Measurements from ENCODE around the gene PTPRK.
"Not testable (repeated sequence)": the region's sequence is repeated elsewhere in the genome, so short reads cannot be mapped to it uniquely, and the experiment has no call there.

The PTPRK gene

DNA sequence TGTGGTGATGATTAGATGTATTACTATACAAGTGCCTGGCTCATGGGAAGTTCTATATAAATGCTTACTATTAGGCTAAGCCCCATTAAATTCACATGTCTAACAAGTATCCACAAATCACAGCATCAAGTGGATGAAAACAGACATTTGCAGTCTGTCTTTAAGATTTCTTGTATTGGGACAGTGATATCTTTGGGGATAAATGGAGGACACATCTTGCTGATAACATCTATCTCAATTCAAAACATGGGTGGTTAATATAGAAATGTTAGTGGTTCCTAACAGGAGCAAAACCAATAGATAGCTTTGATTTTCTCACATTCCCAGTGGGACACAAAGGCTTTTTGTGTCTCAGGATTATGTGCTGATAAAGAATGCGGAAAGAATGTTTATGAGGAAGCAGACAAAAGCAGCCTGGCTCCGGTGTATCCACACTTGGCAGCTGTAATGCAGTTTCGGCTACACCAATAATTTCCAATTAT, 29.3 kb downstream of the PTPRK start:
- no peak for DNase-seq (ENCODE audit: low read depth in 2 of 2)

DNA sequence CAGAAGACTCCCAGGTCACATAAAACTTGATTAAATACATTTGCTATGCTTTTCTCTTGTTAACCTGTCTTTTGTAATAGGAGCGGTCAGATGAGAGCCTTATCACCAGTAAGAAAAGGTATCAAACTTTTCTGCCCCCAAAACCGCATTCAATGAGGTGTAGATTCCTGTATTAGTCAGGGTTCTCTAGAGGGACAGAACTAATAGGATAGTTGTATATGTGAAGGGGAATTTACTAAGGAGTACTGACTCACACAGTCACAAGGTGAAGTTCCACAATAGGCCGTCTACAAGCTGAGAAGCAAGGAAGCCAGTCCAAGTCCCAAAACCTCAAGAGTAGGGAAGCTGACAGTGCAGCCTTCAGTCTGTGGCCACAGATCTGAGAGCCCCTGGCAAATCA, 32.7 kb downstream of the PTPRK start:
- DNase-seq (ENCODE audit: low read depth in 2 of 2), result no peak

DNA sequence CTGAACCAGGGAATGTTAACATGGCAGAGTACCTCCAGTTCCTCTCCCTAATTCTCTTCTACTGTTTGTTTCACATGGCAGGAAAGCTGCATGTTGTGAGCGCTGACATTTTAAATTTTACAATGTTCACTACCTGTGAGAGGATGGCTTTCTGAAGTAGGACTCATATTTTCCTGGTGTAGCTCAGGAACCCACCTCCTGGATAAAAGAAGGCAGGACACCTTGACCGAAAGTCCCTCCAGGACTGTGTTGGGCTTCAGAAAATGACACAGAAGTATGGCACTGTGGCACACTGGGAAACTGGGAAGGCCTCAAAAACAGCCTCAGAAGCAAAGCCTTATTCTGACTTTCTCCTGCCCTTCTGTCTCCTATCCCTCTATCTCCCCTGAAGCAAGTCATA, 33.3 kb downstream of the PTPRK start:
- DNase-seq (ENCODE audit: low read depth in 2 of 2), result no peak

DNA sequence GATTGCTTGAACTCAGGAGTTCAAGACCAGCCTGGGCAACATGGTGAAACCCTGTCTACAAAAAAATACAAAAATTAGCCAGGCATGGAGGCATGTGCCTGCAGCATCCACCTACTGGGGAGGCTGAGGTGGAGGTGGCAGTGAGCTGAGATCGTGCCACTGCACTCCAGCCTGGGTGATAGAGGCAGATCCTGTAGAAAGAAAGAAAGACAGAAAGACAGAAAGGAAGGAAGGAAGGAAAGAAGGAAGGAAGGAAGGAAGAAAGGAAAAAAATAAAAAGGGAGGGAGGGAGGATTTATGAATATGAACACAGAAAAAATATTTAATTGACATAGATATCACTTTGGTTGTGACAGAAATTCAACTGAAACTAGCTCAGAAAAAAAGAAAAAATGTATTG, 33.8 kb downstream of the PTPRK start:
- not testable (repeated sequence) for DNase-seq (ENCODE audit: low read depth in 2 of 2)

DNA sequence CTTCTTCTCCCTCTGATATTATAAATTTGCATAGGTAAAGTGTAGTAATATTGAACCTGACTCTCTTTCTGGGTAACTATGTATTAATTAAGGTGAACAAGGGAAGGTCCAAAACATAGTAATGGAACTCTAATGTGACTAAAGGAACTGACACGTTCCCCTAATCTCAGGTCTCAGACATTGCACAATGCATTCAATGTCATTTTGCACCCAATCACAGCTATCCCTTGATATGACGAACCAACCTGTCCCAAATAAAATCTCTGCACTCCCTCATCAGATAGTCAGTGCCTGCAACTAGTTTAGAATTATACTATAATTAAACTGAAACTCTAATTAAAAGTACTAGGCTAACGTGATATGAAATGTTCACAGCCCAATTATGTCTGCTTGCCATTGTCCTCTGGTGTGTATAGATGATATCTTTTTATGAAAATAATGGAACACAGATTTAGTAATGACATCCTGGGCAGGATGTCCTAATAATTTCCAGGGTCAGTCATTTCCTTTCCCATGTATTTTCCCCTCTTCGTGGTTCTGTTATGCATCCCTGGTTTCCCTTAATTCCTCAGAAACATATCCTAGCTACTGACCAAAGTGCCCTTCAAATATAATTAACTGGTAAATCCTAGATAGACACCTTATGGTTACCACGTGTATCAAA, 36.8 kb downstream of the PTPRK start:
- DNase-seq (ENCODE audit: low read depth in 2 of 2), result no peak

DNA sequence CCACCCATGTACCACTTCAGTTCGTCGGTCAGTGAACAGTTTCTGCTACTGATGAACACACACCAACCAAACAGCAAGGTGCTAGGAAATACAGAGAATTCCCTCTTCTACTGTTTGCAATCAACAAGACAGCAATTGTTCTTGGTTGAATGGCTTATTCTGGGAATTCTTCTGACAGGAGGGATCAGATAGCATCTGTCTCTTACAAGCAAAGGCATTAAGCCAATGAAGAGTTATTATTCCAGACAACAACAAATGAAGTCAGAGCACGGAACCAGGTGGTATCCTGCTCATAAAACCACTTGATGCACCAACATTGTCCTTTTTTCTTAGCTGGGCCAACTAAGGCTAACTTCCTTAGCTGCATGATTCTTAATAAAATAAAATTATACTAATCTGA, 37.8 kb downstream of the PTPRK start:
- no peak for DNase-seq (ENCODE audit: low read depth in 2 of 2)

DNA sequence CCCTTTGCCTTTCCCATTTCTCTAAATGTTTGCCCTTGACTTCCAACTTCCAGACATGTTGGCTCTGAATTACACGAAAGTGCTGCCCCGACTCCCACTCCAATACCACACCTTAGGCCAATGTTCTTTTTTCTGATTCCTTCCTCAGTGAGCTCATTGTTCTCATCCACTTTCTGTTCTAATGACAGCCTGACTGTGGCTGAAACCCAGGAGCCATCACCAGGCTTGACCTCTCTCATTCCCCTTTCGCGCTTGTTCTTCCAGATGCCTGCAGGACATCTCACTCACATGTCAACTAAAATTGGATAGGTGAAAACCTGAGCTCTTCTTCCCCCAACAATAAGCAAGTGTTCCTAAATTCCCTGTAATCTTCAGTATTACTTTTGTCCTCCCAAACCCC, 40.4 kb downstream of the PTPRK start:
- no peak for DNase-seq (ENCODE audit: low read depth in 2 of 2)

DNA sequence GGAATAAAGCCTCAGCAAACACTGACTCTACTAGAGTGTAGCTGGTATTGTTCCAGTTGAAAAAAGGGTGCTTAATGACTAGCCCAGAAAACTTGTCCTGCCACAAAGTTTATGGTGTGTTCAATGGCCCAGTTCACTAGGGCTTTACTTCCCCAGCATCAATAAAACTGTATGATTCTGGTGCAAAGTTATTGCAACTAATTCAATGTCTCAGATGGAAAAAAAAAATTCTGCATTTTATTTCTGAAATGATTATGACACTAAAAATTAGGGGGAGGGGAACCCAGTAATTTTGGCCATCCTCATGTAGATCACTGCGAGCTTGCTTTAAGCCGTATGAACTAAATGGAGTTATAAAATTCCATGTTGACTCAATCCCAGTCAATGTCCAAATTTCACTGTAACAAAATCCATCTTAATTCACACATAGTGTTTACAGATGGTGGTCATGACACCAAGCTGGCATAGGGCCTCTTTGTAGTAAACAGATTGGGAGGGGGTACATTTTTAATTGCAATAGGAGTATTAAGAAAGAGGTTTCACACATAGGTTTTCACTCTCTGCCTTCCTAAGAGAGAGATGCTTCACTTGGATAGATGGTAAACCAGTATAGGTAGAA, 41.2 kb downstream of the PTPRK start:
- DNase-seq (ENCODE audit: low read depth in 2 of 2), result no peak

DNA sequence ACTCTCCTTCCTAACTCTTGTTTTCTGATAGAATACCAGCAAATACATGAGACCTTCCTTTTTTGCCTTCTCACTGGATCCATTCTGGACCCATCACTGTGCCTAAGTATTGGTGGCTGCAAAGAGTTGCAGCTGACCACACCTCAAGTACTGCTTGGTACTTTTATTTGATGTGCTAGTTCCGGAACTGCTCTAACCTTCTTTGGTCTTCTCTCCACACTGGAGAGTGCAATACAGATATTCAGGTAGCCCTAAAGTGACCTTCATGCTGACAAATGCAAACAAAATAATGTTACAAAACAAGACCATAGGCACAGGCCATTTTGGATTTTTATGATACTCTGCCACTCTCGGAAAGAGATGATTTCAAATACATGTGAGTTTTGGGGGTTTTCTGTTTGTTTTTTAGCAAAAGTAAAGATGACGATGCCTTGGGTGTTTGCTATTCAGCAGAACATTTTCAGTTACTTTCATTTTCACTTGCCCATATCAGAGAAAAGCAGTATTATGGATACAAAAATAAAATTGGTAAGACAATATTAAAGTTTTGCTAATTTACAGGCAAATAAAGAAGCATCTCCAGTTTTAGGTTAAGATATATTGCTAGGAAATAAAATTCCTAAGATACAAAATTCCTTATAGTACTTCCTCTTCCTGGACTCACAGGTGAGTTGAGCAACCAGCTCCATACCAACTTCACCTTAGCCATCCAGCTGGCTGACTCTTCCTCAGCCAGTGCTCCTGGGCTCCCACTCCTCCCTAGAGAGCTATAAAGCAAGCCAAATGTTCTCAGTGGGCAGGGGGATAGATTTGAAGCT, 42.0 kb downstream of the PTPRK start:
- DNase-seq (ENCODE audit: low read depth in 2 of 2), result no peak

DNA sequence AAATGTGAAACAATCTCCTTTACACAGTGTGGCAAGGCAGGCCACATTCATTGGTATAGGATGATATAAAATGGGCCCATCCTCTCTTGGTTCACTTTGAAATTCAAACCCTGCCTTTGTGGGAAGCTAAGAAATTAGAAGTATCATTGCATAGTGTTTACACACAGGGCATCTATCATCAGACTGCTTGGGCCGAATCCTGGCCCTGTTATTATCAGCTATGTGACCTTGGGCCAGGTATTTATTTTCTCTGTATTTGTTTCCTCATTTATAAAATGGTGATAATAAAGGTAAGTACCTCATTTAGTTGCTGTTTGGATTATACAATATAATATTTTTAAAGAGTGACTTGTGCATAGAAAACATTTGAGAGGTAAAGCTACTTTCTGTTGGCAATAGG, 45.5 kb downstream of the PTPRK start:
- no peak for DNase-seq (ENCODE audit: low read depth in 2 of 2)

DNA sequence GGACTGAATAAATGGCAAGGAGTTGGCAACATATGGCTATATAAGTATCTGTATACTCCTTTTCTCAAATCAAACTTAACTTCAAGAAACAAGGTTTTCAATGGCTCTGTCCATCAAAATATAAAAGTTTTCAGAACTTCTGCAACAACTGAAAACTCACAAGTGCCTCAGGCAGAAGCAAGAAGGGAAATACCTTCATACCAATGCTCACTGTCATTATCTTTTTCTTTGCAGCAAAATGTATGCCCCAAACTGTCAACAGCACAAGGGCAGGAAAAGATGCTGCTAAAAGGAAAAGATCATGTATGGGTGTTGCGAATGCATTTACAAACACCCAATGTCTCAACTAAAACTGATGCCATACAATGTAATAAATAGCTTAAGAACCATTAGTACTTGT, 45.9 kb downstream of the PTPRK start:
- DNase-seq (ENCODE audit: low read depth in 2 of 2), result no peak

DNA sequence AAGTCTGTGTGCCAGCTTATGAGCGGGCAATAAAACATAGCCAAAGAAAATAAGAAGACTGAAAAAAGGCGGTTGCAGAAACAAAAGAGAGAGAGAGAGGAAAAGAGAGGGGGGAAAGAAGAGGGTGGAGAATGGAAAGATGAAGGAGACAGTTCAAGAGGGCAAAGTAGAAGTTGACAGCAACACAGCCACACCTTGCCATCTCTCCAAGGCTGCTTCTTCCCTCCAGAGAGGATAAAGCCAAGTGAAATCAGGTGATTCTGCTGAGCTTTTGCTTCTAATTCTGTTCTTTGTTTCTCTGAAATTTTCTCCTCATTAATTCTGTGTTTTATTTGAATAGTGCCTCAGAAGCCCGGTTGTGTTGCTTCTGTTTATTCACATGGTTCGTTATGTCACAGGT, 48.5 kb downstream of the PTPRK start:
- no peak for DNase-seq (ENCODE audit: low read depth in 2 of 2)

DNA sequence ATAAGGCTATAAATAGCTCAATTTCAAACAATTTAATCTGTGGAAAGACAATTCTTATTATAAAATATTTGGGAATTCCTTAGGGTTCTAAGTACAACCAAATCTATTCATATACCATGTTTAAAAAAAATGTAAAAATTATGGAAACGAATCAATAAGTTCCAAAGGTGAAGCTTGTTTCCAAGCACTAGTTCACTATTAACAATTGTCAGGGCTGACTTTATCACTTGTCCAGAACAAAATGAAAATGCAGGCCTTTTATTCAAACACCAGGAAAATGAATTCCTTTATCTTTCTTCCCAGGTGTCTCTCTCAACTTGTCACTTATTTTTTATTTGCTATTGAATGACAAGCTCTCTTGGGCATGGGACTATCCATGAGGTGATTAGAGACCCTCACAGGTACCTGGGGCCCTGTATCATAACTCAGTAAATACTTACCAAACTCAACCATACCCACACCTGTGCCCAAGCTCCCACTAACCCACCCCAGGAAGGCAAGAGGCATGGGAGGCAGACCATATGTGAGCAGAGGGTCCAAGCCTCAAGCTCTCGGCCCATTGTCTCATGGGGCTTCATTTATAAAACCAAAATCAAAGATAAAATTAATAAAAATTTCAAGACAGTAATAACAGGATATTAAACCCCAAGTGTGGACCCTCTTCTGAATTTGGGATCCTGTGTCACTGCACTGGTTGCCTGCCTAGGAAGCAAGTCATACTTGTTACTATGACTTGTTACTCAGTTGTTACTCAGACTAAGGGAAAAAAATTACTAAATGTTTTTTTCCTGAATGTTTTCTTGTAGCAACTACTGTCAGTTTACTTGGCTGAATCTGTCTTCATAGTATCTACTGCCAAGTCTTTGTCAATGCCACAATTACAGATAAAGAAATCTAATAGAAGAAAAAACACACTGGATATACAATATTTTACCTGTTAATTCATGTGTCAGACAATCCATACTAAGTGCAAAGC, 54.7 kb downstream of the PTPRK start:
- DNase-seq (ENCODE audit: low read depth in 2 of 2), result no peak

DNA sequence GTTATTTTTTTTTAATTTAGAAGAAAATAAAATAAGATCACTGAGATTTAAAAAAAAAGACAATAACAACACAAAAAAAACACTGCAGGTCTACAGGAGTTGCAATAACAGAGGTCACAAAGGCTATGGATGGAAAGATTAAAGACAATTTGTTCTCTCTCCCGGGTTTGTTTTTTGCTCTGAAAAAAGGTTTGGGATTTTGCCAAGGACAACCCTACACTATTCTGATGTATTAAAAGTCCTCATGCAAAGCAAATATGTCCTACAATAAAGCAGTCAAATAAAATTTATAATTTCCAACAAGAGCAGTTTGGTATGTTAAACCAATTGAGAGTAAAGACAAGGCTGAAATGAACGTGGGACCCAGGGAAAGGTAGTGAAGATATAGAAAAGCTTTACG, 55.6 kb downstream of the PTPRK start:
- no peak for DNase-seq (ENCODE audit: low read depth in 2 of 2)

DNA sequence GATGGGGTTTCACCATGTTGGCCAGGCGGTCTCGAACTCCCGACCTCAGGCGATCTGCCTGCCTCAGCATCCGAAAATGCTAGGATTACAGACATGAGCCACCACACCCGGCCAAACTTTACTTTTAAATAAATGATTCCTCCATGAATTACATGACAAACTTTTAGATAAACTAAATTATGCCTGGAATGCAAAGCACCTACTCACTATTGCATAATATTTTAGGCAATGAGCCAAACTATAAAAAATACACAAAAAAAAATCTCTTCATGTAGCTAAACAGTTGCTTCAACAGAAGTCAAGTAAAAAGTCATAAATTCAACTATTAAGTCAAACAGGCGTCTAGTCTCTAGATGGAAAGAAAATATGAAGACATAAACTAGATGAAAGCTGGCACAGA, 56.5 kb downstream of the PTPRK start:
- DNase-seq (ENCODE audit: low read depth in 2 of 2), result no peak

DNA sequence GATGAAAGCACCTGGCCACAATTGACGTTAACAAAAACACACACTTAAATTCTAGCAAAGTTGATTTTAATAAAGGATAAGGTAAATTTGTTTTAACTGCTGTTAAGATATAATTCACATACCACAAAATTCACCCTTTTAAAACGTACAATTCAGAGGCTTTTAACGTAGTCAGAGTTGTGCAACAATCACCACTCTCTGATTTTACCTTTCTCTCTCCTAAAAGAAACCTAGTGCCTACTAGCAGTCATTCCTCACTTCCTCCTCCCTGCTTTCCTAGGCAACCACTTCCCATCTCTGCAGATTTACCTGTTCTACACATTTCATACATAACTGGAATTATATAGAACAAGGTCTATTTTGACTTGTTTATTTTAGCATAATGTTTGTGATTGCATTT, 58.9 kb downstream of the PTPRK start:
- no peak for DNase-seq (ENCODE audit: low read depth in 2 of 2)

DNA sequence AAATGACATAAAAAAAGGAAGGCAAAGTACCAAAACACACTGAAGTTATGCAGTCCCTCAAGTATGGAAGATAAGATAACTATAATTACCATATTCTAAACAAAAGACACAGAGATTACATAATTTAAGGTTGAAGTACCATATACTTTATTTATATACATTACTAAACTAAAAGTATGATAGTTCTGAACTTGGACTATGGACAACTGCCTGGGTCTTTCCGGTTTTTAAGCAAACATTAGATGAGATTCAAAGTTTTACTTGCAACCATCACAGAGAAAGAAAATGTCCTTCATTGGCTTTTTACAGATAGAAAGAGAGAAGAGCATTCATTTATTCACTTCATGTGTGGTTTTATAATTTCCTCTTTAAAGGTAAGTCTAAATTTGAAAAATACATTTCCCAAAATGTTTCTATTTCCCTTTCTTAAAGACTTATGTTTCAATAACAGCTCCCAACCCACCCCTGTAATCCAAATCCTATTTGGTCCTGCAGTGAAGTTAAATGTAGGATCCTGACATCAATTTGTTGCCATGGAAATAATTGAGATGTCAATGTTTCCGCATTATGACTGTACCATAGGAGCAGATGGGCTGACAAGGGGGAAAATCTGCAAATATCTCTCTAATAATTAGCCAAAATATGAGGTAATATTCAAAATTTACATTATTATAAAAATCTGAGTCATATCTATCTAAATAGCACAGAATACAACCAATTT, 63.7 kb downstream of the PTPRK start:
- no peak for DNase-seq (ENCODE audit: low read depth in 2 of 2)

DNA sequence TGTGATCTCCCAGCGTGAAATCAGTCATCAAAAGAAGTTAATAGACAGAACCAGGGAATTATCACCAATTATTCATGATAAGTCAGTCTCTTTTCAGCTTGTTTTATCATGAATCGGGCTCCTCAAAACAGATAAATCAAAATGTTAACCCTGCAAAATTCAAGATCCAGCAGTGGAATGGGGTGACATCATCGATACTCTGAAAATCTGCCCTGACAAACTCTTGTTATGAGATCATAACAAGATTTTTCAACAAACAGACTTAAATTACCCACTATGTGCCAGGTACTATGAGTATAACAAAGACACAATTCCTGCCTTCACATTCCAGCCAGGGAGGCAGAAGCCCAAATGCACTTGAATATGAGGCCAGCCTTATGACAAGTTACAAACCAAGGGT, 64.4 kb downstream of the PTPRK start:
- DNase-seq (ENCODE audit: low read depth in 2 of 2), result no peak

DNA sequence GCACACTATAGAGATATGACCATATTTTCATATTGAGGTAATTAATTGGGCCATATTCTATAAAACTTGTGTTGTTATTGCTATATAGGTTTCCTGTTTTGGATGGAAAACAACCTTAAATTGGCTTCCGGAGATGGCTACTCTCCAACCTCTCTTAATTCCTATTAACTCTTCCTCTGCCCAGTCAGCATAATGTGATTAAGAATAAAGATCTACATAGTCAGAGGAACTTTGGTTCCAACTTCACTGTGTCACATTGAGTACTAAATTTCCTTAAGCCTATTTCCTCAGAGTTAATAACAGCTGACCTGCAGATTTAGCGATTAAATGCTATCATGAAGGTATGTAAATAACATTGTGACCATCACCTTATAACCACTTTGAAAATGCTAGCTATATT, 67.7 kb downstream of the PTPRK start:
- DNase-seq (ENCODE audit: low read depth in 2 of 2), result no peak

DNA sequence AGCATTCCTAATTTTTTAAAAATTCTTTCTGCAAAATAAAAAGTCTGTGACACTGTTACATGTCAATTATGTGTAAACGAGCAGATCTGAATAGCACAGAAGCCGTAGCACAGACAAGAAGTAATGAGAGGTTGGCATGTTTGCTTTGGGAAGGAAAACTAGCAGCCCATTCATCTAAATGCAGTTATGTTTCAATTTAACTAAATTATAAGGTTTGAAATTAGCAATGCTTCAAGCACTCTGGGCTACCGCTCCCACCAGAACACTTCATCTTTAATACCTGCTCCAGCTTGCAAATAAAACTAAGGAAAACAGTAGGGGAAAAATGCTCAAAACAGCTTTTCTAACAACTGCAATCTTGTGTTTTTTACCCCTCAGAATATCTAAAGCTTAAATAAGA, 73.9 kb downstream of the PTPRK start:
- DNase-seq (ENCODE audit: low read depth in 2 of 2), result no peak

DNA sequence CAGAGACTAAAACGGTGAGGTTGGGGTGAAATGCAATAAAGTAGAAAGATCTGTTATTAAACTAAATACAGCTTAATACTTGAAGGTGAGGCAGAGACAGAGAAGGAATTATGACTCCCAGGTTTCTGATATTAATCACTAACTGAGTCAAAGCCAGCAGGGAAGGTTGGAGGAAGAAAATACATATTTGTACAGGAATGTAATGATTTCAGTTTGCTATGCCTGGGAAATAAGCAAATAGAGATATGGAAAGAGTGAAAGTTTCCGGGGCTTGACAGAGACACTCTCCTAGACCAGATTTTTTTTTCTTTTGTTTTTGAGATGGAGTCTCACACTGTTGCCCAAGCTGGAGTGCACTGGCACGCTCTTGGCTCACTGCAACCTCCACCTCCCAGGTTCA, 76.8 kb downstream of the PTPRK start:
- no peak for DNase-seq (ENCODE audit: low read depth in 2 of 2)
